ENCODE measurements around the gene POR. TPM values are rescaled to one million over a fixed set of nuclear protein-coding genes. Genes with fewer than 3 reads are reported as not detected.

The POR gene
- polyA plus RNA-seq, 1 donor from 2014 or later = 61.2 TPM

DNA sequence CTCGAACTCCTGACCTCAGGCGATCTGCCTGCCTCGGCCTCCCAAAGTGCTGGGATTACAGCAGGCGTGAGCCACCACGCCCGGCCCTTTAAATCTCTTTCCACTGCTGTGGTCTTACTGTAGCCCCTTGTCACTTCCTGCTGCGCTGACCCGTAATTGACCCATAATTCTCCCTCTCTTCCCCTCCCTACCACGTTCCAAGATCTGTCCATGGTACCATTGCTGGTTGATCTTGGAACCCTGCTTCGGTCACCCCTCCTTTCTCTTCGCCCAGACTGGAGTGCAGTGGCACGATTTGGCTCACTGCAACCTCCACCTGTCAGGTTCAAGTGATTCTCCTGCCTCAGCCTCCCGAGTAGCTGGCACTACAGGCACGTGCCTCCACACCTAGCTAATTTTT lies 6.5 kb downstream of the POR start:
- no peak overlapping the region for H3K4me2 ChIP-seq (ENCODE audit: low read length)
- H3K9ac ChIP-seq (ENCODE audit: low read length) = no peak overlapping the region
- H2AFZ ChIP-seq (ENCODE audit: low read depth, low read length) = no peak overlapping the region
- no peaks in the 10 kb centered on the region for H3F3A ChIP-seq (ENCODE audit: insufficient read depth, low read length, poor library complexity, severe bottlenecking)
- H4K20me1 ChIP-seq (ENCODE audit: insufficient read depth) = no peaks in the 10 kb centered on the region
- no peak overlapping the region for H3K27ac ChIP-seq (ENCODE audit: low read length)
- H3K27me3 ChIP-seq (ENCODE audit: insufficient read depth, low read depth, low read length) = no peaks in the 10 kb centered on the region
- H3K9me2 ChIP-seq (ENCODE audit: insufficient read depth, low read length) = no peaks in the 10 kb centered on the region
- H3K9me3 ChIP-seq (ENCODE audit: low read length) = no peaks in the 10 kb centered on the region
- TF ChIP-seq TAF1 (IDR thresholded peaks at IDR 0.05; ENCODE audit: low read depth) (no peak), EP300 (conservative IDR thresholded peaks at IDR 0.05; ENCODE audit: poor library complexity, severe bottlenecking) (no peak), RAD21 (conservative IDR thresholded peaks at IDR 0.05) (no peak), MXI1 (conservative IDR thresholded peaks at IDR 0.05; ENCODE audit: poor library complexity, severe bottlenecking) (no peak), POLR2AphosphoS5 (IDR thresholded peaks at IDR 0.05) (no peak), SMC3 (conservative IDR thresholded peaks at IDR 0.05; ENCODE audit: poor library complexity) (no peak)
- TF ChIP-seq, protein P1, sequence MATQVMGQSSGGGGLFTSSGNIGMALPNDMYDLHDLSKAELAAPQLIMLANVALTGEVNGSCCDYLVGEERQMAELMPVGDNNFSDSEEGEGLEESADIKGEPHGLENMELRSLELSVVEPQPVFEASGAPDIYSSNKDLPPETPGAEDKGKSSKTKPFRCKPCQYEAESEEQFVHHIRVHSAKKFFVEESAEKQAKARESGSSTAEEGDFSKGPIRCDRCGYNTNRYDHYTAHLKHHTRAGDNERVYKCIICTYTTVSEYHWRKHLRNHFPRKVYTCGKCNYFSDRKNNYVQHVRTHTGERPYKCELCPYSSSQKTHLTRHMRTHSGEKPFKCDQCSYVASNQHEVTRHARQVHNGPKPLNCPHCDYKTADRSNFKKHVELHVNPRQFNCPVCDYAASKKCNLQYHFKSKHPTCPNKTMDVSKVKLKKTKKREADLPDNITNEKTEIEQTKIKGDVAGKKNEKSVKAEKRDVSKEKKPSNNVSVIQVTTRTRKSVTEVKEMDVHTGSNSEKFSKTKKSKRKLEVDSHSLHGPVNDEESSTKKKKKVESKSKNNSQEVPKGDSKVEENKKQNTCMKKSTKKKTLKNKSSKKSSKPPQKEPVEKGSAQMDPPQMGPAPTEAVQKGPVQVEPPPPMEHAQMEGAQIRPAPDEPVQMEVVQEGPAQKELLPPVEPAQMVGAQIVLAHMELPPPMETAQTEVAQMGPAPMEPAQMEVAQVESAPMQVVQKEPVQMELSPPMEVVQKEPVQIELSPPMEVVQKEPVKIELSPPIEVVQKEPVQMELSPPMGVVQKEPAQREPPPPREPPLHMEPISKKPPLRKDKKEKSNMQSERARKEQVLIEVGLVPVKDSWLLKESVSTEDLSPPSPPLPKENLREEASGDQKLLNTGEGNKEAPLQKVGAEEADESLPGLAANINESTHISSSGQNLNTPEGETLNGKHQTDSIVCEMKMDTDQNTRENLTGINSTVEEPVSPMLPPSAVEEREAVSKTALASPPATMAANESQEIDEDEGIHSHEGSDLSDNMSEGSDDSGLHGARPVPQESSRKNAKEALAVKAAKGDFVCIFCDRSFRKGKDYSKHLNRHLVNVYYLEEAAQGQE (IDR thresholded peaks at IDR 0.05; ENCODE audit: borderline replicate concordance) = no peak
- no peak overlapping the region for H3K4me3 ChIP-seq (ENCODE audit: low read length)
- no peaks in the 10 kb centered on the region for H3K36me3 ChIP-seq (ENCODE audit: insufficient read depth, low read length)
- H3K79me2 ChIP-seq (replicated peaks; ENCODE audit: insufficient read depth, low read length) = peaks cover 36% of the 10 kb centered on the region

DNA sequence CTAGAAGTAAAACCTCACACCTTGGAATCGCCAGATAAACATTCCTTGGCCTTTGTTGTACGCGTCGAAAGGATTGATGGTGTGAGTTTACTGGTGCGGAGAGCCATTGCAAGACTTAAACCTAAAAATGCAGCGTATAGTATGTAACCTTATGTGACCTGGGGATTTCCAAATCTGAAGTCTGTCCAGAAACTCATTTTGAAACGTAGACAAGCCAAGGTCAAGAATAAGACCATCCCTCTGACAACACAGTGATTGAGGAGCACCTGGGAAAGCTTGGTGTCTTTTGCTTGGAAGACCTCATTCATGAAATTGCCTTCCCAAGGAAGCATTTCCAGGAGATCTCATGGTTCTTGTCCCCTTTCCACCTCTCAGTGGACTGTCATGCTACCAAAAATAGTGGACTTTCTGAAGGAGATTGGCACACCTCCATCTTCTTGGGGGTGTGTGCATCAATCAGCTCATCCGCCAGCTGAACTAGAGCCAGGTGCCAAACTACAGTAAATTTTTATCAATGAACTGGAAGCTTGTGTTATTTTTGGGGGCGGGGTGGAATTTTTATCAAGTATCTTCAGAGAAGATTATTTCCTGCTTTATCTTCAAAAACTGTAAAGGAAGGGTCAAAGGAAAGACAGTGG lies 8.1 kb downstream of the POR start:
- Histone ChIP-seq H3K36me3 (ENCODE audit: insufficient read depth, low read length) (no peaks in the 10 kb centered on the region), H3K79me2 (replicated peaks; ENCODE audit: insufficient read depth, low read length) (peaks cover 26% of the 10 kb centered on the region), H4K20me1 (ENCODE audit: insufficient read depth) (no peaks in the 10 kb centered on the region), H3K9me2 (ENCODE audit: insufficient read depth, low read length) (no peaks in the 10 kb centered on the region), H3K9me3 (ENCODE audit: low read length) (no peaks in the 10 kb centered on the region), H3K4me2 (ENCODE audit: low read length) (no peak overlapping the region), H3K27ac (ENCODE audit: low read length) (no peak overlapping the region), H3F3A (ENCODE audit: insufficient read depth, low read length, poor library complexity, severe bottlenecking) (no peaks in the 10 kb centered on the region), H3K9ac (ENCODE audit: low read length) (no peak overlapping the region), H2AFZ (ENCODE audit: low read depth, low read length) (no peak overlapping the region), H3K27me3 (ENCODE audit: insufficient read depth, low read depth, low read length) (no peaks in the 10 kb centered on the region), H3K4me3 (ENCODE audit: low read length) (no peak overlapping the region)
- TF ChIP-seq SMC3 (conservative IDR thresholded peaks at IDR 0.05; ENCODE audit: poor library complexity) = no peak
- TF ChIP-seq, protein P1 (IDR thresholded peaks at IDR 0.05; ENCODE audit: borderline replicate concordance) = no peak
- TF ChIP-seq TAF1 (IDR thresholded peaks at IDR 0.05; ENCODE audit: low read depth) = no peak
- no peak for TF ChIP-seq EZH2 (IDR thresholded peaks at IDR 0.05; ENCODE audit: borderline replicate concordance, insufficient read depth, low read length, poor library complexity, severe bottlenecking)
- TF ChIP-seq, protein P2, sequence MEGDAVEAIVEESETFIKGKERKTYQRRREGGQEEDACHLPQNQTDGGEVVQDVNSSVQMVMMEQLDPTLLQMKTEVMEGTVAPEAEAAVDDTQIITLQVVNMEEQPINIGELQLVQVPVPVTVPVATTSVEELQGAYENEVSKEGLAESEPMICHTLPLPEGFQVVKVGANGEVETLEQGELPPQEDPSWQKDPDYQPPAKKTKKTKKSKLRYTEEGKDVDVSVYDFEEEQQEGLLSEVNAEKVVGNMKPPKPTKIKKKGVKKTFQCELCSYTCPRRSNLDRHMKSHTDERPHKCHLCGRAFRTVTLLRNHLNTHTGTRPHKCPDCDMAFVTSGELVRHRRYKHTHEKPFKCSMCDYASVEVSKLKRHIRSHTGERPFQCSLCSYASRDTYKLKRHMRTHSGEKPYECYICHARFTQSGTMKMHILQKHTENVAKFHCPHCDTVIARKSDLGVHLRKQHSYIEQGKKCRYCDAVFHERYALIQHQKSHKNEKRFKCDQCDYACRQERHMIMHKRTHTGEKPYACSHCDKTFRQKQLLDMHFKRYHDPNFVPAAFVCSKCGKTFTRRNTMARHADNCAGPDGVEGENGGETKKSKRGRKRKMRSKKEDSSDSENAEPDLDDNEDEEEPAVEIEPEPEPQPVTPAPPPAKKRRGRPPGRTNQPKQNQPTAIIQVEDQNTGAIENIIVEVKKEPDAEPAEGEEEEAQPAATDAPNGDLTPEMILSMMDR (IDR thresholded peaks at IDR 0.05; ENCODE audit: poor library complexity, severe bottlenecking) = no peak
- no peak for TF ChIP-seq POLR2AphosphoS5 (IDR thresholded peaks at IDR 0.05)
- TF ChIP-seq RAD21 (conservative IDR thresholded peaks at IDR 0.05) = no peak
- TF ChIP-seq EP300 (conservative IDR thresholded peaks at IDR 0.05; ENCODE audit: poor library complexity, severe bottlenecking) = no peak
- no peak for TF ChIP-seq MXI1 (conservative IDR thresholded peaks at IDR 0.05; ENCODE audit: poor library complexity, severe bottlenecking)

Measured in neural cell (in vitro differentiated cells).